PC-9 (cell line): Measurements from ENCODE around the gene BNC1. TPM values are rescaled to one million over a fixed set of nuclear protein-coding genes. Genes with fewer than 3 reads are reported as not detected.

Experiments
- BruUV-seq: library from RNA; stranded (reverse); fragments of 400-500 nt; replicated peaks from 2 replicates; lab custom pipeline; 2021; lab: Mats Ljungman, UMichigan
- CTCF ChIA-PET: fragments of 300-600 bp; sonication (Branson Sonifier 250); formaldehyde crosslinking; loops from one replicate; lab custom pipeline; 2022; ENCODE audit warnings: antibody characterized with exemption; lab: Charles Lee
- POLR2A ChIA-PET: fragments of 300-600 bp; sonication (Branson Sonifier 250); formaldehyde crosslinking; loops from one replicate; lab custom pipeline; 2022; ENCODE audit warnings: antibody characterized with exemption; ENCODE audit not compliant: unreplicated experiment; lab: Charles Lee
- DNase-seq, 2 experiments: peaks; one replicate each; pipeline versions ENCODE4 v3.0.0 to v3.0.0-alpha.2; 2015 to 2022; ENCODE audit warnings: mixed read lengths in 1 of 2
- H2AFZ ChIP-seq: fragments of 200-600 bp; sonication (generic); 2 replicates; pipeline ENCODE4 v1.8.1; 2017; ENCODE audit warnings: antibody characterized with exemption
- H3F3A ChIP-seq: fragments of 200-600 bp; sonication (generic); 2 replicates; pipeline ENCODE4 v1.8.1; 2017; ENCODE audit warnings: antibody characterized with exemption, mild to moderate bottlenecking, low read depth; ENCODE audit not compliant: insufficient read depth
- H3K27ac ChIP-seq: fragments of 200-600 bp; sonication (generic); 2 replicates; pipeline ENCODE4 v1.6.1; 2016; ENCODE audit warnings: mixed run types
- H3K27me3 ChIP-seq: fragments of 200-600 bp; sonication (generic); 2 replicates; pipeline ENCODE4 v1.6.1; 2016; ENCODE audit warnings: low read depth, mixed run types; ENCODE audit not compliant: insufficient read depth
- H3K36me3 ChIP-seq: fragments of 200-600 bp; sonication (generic); 2 replicates; pipeline ENCODE4 v1.6.1; 2016; ENCODE audit warnings: low read depth, mixed run types
- H3K4me1 ChIP-seq: fragments of 200-600 bp; sonication (generic); replicated peaks from 2 replicates; pipeline ENCODE4 v1.6.1; 2016; ENCODE audit warnings: mixed run types; ENCODE audit not compliant: insufficient read depth
- H3K4me2 ChIP-seq: fragments of 200-600 bp; sonication (generic); 2 replicates; pipeline ENCODE4 v1.6.1; 2017; ENCODE audit warnings: mixed run types
- H3K4me3 ChIP-seq: fragments of 200-600 bp; sonication (generic); 2 replicates; pipeline ENCODE4 v1.6.1; 2016; ENCODE audit warnings: mixed run types
- H3K79me2 ChIP-seq: fragments of 200-600 bp; sonication (generic); 2 replicates; pipeline ENCODE4 v1.6.1; 2017; ENCODE audit warnings: low read depth, mixed run types
- H3K9me2 ChIP-seq: fragments of 200-600 bp; sonication (generic); 2 replicates; pipeline ENCODE4 v1.8.1; 2017; ENCODE audit warnings: mild to moderate bottlenecking; ENCODE audit not compliant: insufficient read depth
- H3K9me3 ChIP-seq: fragments of 200-600 bp; sonication (generic); 2 replicates; pipeline ENCODE4 v1.8.1; 2016; ENCODE audit warnings: low read depth; ENCODE audit not compliant: insufficient read depth
- H4K20me1 ChIP-seq: fragments of 200-600 bp; sonication (generic); 2 replicates; pipeline ENCODE4 v1.8.1; 2017; ENCODE audit not compliant: insufficient read depth
- EZH2 ChIP-seq: fragments of 200-600 bp; sonication (generic); IDR thresholded peaks from 2 replicates; pipeline ENCODE4 v1.8.0; 2017; ENCODE audit warnings: antibody characterized with exemption, low read depth
- intact Hi-C: fragments of 100-400 bp; cut with micrococcal nuclease; formaldehyde crosslinking; loops from one replicate; pipeline ENCODE4 v1.10.0; 2022; ENCODE audit not compliant: unreplicated experiment
- total RNA-seq: library from RNA; stranded (reverse); gene quantifications from 2 replicates; pipeline ENCODE4 v1.2.3, GENCODE V29; 2021
- TF ChIP-seq, protein P1 (sequence below): fragments of 200-600 bp; sonication (generic); conservative IDR thresholded peaks from 2 replicates; pipeline ENCODE4 v1.6.1; 2017; ENCODE audit warnings: mixed run types, antibody characterized with exemption, mild to moderate bottlenecking, moderate library complexity

The BNC1 gene
- total RNA-seq, 1 experiment from 2014 or later = 0.83 TPM

DNA sequence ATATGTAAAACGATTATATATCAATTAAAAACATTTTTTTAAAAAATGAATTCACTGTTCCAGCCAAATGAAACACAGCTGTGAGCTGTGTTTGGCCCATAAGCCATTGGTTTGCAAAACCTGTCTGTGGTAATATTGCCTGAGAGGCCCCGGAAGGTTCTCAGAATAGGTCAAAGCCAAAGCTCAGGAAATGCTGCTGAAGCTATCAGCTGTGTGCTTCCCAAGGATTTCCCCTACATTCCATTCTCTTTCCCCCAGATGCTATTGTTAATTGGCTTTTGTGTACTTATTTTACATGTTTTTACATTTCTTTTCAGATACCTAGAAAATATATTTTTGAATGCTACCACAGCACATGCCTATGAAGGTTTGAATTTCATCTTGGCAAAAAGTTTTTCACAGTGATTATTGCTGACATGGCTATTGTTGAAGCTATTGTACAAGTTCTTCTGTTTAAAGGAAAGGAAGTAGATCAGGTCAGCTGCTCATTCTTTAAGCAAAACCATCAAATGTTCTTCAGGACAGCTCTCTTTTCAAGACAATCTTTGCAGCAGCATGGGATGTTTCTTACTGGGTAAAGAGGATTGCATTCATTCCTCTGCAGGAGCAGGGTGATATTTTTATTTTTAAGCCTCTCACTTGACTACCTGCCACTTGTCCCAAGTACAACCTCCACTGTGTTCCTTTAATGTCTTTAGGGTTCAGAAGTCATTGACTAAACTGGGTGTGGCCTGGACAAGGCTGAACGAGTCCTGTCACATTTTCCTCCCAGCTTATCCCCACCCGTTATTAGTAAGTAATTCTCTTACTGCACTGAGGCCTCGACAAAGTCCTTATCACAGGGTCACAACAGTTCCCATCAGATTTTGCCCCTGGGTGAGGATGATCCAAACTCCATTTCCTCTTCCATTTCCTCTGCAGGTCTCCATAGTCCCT lies 26.3 kb upstream of the BNC1 start:
- BruUV-seq = no TSS peak
- H3K27ac ChIP-seq = peak overlapping the region; percentile 77
- no peaks in the 10 kb centered on the region for H3K79me2 ChIP-seq
- peak in 1 of 2 experiments; percentile 39 for DNase-seq
- intact Hi-C loops = no loop called here
- no peaks in the 10 kb centered on the region for H4K20me1 ChIP-seq
- no peak for TF ChIP-seq EZH2
- TF ChIP-seq, protein P1, sequence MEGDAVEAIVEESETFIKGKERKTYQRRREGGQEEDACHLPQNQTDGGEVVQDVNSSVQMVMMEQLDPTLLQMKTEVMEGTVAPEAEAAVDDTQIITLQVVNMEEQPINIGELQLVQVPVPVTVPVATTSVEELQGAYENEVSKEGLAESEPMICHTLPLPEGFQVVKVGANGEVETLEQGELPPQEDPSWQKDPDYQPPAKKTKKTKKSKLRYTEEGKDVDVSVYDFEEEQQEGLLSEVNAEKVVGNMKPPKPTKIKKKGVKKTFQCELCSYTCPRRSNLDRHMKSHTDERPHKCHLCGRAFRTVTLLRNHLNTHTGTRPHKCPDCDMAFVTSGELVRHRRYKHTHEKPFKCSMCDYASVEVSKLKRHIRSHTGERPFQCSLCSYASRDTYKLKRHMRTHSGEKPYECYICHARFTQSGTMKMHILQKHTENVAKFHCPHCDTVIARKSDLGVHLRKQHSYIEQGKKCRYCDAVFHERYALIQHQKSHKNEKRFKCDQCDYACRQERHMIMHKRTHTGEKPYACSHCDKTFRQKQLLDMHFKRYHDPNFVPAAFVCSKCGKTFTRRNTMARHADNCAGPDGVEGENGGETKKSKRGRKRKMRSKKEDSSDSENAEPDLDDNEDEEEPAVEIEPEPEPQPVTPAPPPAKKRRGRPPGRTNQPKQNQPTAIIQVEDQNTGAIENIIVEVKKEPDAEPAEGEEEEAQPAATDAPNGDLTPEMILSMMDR = no peak
- H3K36me3 ChIP-seq = no peaks in the 10 kb centered on the region
- ChIA-PET POLR2A (no interaction called here), CTCF (no interaction called here)
- no peak overlapping the region for H2AFZ ChIP-seq
- H3K4me2 ChIP-seq = peak overlapping the region; percentile 29; the same call in 1 of the 2 replicates
- H3K9me2 ChIP-seq = no peaks in the 10 kb centered on the region
- no peaks in the 10 kb centered on the region for H3K27me3 ChIP-seq
- H3K4me1 ChIP-seq = peaks cover 54% of the 10 kb centered on the region
- no peaks in the 10 kb centered on the region; the same call in 1 of the 2 replicates for H3K9me3 ChIP-seq
- H3F3A ChIP-seq = peaks cover 40% of the 10 kb centered on the region
- H3K4me3 ChIP-seq = no peak overlapping the region

DNA sequence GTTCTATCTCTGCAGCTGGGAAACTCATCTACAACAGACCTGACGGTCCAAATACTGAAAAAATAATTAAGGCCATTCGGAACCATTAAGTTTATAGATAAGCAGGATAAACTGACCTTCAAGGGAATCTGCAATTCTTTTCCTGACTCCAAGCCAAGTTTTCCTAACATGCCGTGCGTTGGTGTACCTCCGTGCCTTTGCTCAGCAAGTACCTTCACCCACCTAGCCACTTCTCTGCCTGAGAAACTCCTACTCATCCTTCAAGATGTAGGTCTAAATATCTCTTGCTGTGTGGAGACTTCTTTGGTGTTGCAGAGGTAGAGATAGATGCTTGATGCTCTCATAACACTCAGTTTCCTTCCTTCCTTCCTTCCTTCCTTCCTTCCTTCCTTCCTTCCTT lies 24.2 kb upstream of the BNC1 start:
- TF ChIP-seq EZH2 = no peak
- TF ChIP-seq, protein P1 = no peak
- Histone ChIP-seq H3K27ac (no peak overlapping the region), H4K20me1 (no peaks in the 10 kb centered on the region), H3K4me2 (no peak overlapping the region), H3F3A (peaks cover 61% of the 10 kb centered on the region), H3K4me3 (no peak overlapping the region), H3K27me3 (no peaks in the 10 kb centered on the region), H3K79me2 (no peaks in the 10 kb centered on the region), H3K4me1 (peaks cover 75% of the 10 kb centered on the region), H3K36me3 (no peaks in the 10 kb centered on the region), H2AFZ (no peak overlapping the region), H3K9me3 (no peaks in the 10 kb centered on the region; the same call in 1 of the 2 replicates), H3K9me2 (no peaks in the 10 kb centered on the region)
- BruUV-seq = no TSS peak
- ChIA-PET CTCF (no interaction called here), POLR2A (no interaction called here)
- intact Hi-C loops = no loop called here
- DNase-seq = no peak

DNA sequence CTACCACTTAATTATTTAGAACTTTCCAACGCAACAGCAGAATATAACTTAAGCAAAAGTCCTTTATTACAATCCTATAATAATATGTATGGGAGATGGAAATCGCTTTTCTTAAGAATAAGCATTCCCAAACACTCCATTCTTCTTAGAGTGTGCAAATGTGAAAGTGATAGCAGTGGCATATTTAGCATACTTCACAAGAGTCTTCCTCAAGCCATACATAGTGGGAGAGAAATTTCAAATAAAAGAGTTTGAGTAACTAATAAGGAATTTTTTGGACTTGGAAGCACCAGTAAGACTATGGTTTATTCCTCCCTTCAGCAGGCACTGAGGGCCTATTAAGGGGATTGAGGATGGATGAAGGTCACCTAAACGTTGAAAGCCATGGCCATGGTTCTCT lies 22.1 kb upstream of the BNC1 start:
- CTCF ChIA-PET = interaction anchor here (0.6 to 0.9 kb wide), 3 partner anchors 58 to 256 kb away, joined by 3 to 4 read pairs (median 4); no protein-coding TSS in a partner anchor
- peak overlapping the region; percentile 78 for H3K4me2 ChIP-seq

More for the DNA sequence above, 22.1 kb upstream of the BNC1 start:
- Histone ChIP-seq H3K9me3 (no peaks in the 10 kb centered on the region; the same call in 1 of the 2 replicates), H3K4me1 (peaks cover 70% of the 10 kb centered on the region), H3K36me3 (no peaks in the 10 kb centered on the region), H3K79me2 (no peaks in the 10 kb centered on the region), H4K20me1 (no peaks in the 10 kb centered on the region), H3K4me3 (peak overlapping the region; percentile 13; the same call in 1 of the 2 replicates), H3K9me2 (no peaks in the 10 kb centered on the region), H3K27ac (peak overlapping the region; percentile 98), H2AFZ (peak overlapping the region; percentile 25; the same call in 1 of the 2 replicates), H3F3A (peaks cover 49% of the 10 kb centered on the region), H3K27me3 (no peaks in the 10 kb centered on the region)
- POLR2A ChIA-PET = interaction anchor here (0.6 to 1.1 kb wide), 6 partner anchors 13 to 460 kb away, joined by 3 to 5 read pairs (median 3); partner anchors contain the start of gene BTBD1
- no TSS peak for BruUV-seq
- DNase-seq = peak in 1 of 2 experiments; percentile 55
- intact Hi-C loops = loop anchor here (1.0 to 2.0 kb wide), 3 partner anchors 18 to 72 kb away; no protein-coding TSS in a partner anchor
- TF ChIP-seq, protein P1 = no peak
- TF ChIP-seq EZH2 = no peak
